ENCODE results near the gene CD109. TPM values are rescaled to one million over a fixed set of nuclear protein-coding genes. Genes with fewer than 3 reads are reported as not detected.
"Not testable (repeated sequence)": the region's sequence is repeated elsewhere in the genome, so short reads cannot be mapped to it uniquely, and the experiment has no call there.

Gene CD109
- total RNA-seq, 1 donor from 2014 or later: 25.0 TPM

DNA sequence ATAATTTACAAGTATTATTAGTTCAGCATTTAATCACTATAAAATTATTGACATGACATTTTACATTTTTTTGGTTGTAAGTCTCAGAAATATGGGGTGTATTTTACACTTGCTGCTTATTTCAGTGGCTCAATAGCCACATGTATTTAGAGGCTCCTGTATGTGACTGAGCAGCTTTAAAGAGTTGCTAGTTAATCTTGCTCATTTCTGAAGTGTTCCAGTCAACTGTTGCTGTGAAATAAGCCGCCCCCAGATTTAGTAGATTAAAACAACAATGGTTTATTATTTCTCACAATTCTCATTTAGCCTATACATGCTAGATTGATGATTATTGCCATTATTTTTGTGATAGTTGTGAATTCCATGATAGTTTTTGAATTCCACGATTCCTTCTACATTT, 23.0 kb downstream of the CD109 start:
- Histone ChIP-seq H3K27ac (no peak overlapping the region), H3K4me1 (peaks cover 19% of the 10 kb centered on the region), H3K27me3 (ENCODE audit: low read depth) (no peaks in the 10 kb centered on the region), H3K36me3 (no peaks in the 10 kb centered on the region), H3K9me3 (no peaks in the 10 kb centered on the region), H3K4me3 (no peak overlapping the region)
- DNase-seq (no peak), ATAC-seq (no peak)
- intact Hi-C loops (cut with DNase I): no loop called here
- TF ChIP-seq CTCF (IDR thresholded peaks at IDR 0.05): no peak

DNA sequence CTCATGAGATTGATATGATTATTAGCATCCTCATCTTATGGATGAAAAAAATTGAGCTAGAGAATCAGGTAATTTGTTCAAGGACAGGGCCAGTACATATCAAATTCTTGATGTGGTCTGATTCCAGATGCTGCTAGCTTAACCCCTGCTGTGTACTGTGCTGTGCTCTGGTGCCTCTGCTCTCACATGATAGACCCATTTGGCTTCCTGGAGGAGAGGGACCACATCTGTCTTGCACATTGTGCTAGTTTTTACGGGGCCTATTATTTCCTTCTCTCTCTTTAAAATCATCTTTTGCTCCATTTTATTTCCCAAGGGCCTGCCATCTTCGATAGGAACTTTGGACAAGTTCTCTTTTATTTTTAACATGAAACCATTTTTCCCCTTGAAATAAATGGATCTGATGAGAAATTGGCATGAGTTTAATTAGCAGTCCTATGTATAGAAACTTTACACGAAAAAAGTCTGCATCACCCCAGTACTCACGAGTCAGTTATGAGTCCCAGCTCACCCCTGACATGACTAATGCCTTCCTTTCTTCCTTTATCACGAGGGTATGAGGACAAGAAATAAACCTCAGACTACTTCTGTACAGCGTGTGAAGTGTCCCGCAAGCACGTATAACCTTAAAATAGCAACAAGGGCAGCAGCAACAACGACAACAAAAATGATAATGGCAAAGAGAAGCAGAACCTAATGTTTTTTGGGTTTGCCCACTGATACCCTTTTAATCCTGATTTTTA, 26.5 kb downstream of the CD109 start:
- ATAC-seq (peak; percentile 41 to 66), DNase-seq (no peak)
- no peak overlapping the region for H3K27ac ChIP-seq

DNA sequence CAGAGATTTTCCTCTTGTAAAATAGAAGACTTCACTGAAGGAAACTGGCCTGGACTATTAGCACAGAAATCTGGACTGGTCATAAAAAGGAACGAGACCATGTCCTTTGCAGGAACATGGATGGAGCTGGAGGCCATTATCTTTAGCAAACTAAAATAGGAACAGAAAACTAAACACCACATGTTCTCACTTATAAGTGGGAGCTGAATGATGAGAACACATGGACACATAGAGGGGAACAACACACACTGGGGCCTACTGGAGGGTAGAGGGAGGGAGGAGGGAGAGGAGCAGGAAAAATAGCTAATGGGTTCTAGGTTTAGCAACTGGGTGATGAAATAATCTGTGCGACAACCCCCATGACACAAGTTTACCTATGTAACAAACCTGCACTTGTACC, 27.5 kb downstream of the CD109 start:
- H3K27ac ChIP-seq; ATAC-seq; intact Hi-C loops (cut with DNase I): not testable (repeated sequence)

More for the DNA sequence above, 26.5 kb downstream of the CD109 start:
- Histone ChIP-seq H3K9me3 (no peaks in the 10 kb centered on the region), H3K4me3 (no peak overlapping the region), H3K36me3 (no peaks in the 10 kb centered on the region), H3K4me1 (peaks cover 17% of the 10 kb centered on the region), H3K27me3 (ENCODE audit: low read depth) (no peaks in the 10 kb centered on the region)
- intact Hi-C loops (cut with DNase I): no loop called here
- TF ChIP-seq CTCF (IDR thresholded peaks at IDR 0.05): no peak

DNA sequence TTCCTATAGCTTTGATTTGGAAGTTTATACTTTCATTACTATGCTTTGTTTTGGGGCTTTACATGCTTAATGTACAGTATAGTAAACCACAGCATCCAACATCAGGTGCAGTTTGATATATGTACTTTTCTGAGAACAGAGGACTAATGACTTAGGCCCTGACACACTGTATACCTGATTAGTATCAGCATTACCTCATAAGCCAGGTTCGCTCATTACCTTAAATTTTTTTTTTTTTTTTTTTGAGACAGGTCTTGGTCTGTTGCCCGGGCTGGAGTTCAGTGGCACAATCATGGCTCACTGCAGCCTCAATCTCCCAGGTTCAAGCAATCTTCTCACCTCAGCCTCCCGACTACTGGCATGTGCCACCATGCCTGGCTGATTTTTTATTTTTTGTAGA, 28.4 kb downstream of the CD109 start:
- no peaks in the 10 kb centered on the region for H3K9me3 ChIP-seq
- H3K4me3 ChIP-seq: no peak overlapping the region
- DNase-seq (no peak), ATAC-seq (no peak)
- H3K27me3 ChIP-seq (ENCODE audit: low read depth): no peaks in the 10 kb centered on the region
- TF ChIP-seq CTCF (IDR thresholded peaks at IDR 0.05): no peak
- H3K36me3 ChIP-seq: no peaks in the 10 kb centered on the region
- intact Hi-C loops (cut with DNase I): no loop called here
- H3K27ac ChIP-seq: no peak overlapping the region
- H3K4me1 ChIP-seq: peaks cover 17% of the 10 kb centered on the region

More for the DNA sequence above, 27.5 kb downstream of the CD109 start:
- not testable (repeated sequence) for DNase-seq; H3K4me3 ChIP-seq; H3K27me3 ChIP-seq (ENCODE audit: low read depth); H3K36me3 ChIP-seq; H3K9me3 ChIP-seq
- H3K4me1 ChIP-seq: peaks cover 17% of the 10 kb centered on the region

DNA sequence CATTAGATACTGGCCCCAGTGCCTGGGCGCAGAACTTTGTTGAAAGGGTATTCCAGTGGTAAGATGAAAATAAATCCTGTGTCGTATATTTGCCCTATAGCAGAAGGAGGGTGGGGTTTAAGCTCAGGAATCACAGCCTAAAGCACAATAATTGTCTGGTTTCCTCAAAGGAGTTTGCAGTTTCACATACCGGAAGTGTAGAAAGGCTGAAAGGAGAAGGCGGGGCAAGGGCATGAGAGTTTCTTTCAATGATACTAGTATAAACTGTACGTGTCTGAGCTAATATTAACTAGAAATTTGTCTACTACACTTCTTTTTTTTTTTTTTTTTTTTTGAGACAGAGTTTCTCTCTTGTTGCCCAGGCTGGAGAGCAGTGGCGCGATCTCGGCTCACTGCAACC, 29.2 kb downstream of the CD109 start:
- peak; percentile 80 to 81 for ATAC-seq
- intact Hi-C loops (cut with DNase I); H3K36me3 ChIP-seq; H3K4me3 ChIP-seq; H3K9me3 ChIP-seq; H3K27me3 ChIP-seq (ENCODE audit: low read depth); DNase-seq: not testable (repeated sequence)
- peak overlapping the region; percentile 18 for H3K27ac ChIP-seq
- peaks cover 17% of the 10 kb centered on the region for H3K4me1 ChIP-seq

DNA sequence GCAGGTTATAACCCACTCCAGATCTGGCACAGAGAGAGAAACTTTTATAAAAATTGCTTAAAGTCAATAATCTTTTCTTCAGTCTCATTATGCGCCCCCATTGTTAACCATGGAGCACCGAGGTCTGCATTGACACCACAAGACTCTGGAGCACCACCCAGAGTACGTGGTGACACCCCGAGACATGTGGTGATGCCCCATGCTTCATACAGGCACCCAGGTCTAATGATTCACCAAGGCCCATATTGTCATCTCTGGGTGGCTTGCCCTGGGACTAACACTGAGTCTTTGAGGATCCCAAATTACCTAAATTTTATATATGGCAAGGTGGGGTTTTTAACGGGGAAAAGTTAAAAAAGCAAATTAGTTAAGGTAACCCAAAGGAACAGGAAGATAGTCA, 31.1 kb downstream of the CD109 start:
- DNase-seq: no peak
- no peak for TF ChIP-seq CTCF (IDR thresholded peaks at IDR 0.05)
- Histone ChIP-seq H3K9me3 (no peaks in the 10 kb centered on the region), H3K27ac (no peak overlapping the region), H3K36me3 (no peaks in the 10 kb centered on the region), H3K27me3 (ENCODE audit: low read depth) (no peaks in the 10 kb centered on the region), H3K4me1 (peaks cover 17% of the 10 kb centered on the region), H3K4me3 (no peak overlapping the region)
- intact Hi-C loops (cut with DNase I): no loop called here
- ATAC-seq: no peak
